Effector memory CD8-positive, alpha-beta T cell (primary cell): ENCODE data around the gene TRIM16.
"Not testable (repeated sequence)": the region's sequence is repeated elsewhere in the genome, so short reads cannot be mapped to it uniquely, and the experiment has no call there.

Source experiments
- ATAC-seq: fragments of 150-1000 bp; cut with Tn5 transposase; replicated peaks from 2 replicates; pipeline ENCODE4 v1.10.0; 2021; ENCODE audit warnings: mild to moderate bottlenecking, moderate library complexity
- DNase-seq, 3 experiments: peaks; one replicate each; pipeline ENCODE4 v3.0.0; 2021
- H3K27ac Mint-ChIP-seq, 2 donors: one replicate each; pipeline ENCODE4 v1.8.0; 2022; ENCODE audit warnings: mild to moderate bottlenecking in 2 of 2, mixed read lengths in 2 of 2, moderate library complexity in 2 of 2
- H3K27me3 Mint-ChIP-seq, 2 donors: one replicate each; pipeline ENCODE4 v1.8.0; 2022; ENCODE audit warnings: mixed read lengths in 2 of 2
- H3K36me3 Mint-ChIP-seq: one replicate; pipeline ENCODE4 v1.8.0; 2022; ENCODE audit warnings: mild to moderate bottlenecking, moderate library complexity, mixed read lengths; ENCODE audit not compliant: insufficient read depth
- H3K4me1 Mint-ChIP-seq, 2 donors: one replicate each; pipeline ENCODE4 v1.8.0; 2022; ENCODE audit warnings: low read depth in 2 of 2, mixed read lengths in 2 of 2
- H3K4me3 Mint-ChIP-seq, 2 donors: one replicate each; pipeline ENCODE4 v1.8.0; 2022; ENCODE audit warnings: mild to moderate bottlenecking in 2 of 2, mixed read lengths in 2 of 2, moderate library complexity in 2 of 2
- H3K9me3 Mint-ChIP-seq, 2 donors: one replicate each; pipeline ENCODE4 v1.8.0; 2022; ENCODE audit warnings: mixed read lengths in 2 of 2

TRIM16 gene

GRCh38 chr17:15675991-15676390 lies 8.1 kb downstream of the TRIM16 start:
- not testable (repeated sequence) for H3K27me3 Mint-ChIP-seq, H3K36me3 Mint-ChIP-seq, H3K27ac Mint-ChIP-seq, H3K4me1 Mint-ChIP-seq, H3K9me3 Mint-ChIP-seq, DNase-seq, ATAC-seq, H3K4me3 Mint-ChIP-seq

- not testable (repeated sequence) for DNase-seq, H3K4me1 Mint-ChIP-seq, ATAC-seq, H3K36me3 Mint-ChIP-seq, H3K27me3 Mint-ChIP-seq, H3K9me3 Mint-ChIP-seq, H3K4me3 Mint-ChIP-seq, H3K27ac Mint-ChIP-seq
Observed at GRCh38 chr17:15674640-15675039, 9.5 kb downstream of the TRIM16 start.

DNA sequence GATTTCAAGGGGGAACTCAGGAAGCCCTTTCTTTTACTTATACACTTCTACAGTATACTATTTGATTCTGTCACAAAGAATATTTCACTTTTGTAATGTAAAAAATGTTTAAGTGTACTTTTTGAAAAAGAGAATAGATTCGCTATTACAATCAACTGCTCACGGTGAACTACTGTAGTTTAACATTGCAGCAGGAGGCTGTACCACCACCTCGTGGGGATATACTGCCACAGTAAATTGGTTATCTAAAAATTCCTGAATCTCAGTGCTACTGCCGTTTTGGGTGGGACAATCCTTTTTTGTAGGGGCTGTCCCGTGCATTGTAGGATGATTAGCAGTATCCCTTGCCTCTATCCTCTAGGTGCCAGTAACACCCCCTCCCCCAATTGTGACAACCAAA lies 14.6 kb downstream of the TRIM16 start:
- not testable (repeated sequence) for H3K27me3 Mint-ChIP-seq, H3K36me3 Mint-ChIP-seq, H3K4me1 Mint-ChIP-seq, H3K9me3 Mint-ChIP-seq, ATAC-seq, H3K4me3 Mint-ChIP-seq, DNase-seq, H3K27ac Mint-ChIP-seq

DNA sequence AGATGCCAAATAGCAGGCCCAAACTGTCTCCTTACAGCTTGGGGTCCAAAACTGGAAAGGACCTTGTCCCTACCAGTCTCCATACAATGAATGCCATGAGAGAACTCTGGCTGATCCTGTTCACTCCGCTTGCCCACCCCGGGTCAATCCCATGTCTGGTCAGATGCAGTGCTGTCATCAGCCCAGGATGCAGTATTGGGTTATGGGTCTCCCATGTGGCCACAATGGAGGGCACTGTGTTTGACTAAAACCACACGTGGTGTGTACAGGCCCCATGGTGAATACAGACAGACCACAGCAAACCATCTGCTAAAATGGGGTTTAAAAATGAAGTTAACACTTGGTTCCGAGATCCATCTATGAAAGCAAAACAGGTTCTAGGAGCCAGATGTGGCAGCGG lies 20.4 kb downstream of the TRIM16 start:
- H3K4me3 Mint-ChIP-seq, result no peak overlapping the region
- peaks cover 0 to 2% of the 10 kb centered on the region in 2 donors for H3K4me1 Mint-ChIP-seq
- no peaks in the 10 kb centered on the region for H3K27me3 Mint-ChIP-seq
- no peak for DNase-seq
- H3K9me3 Mint-ChIP-seq, result no peaks in the 10 kb centered on the region
- ATAC-seq, result no peak
- no peaks in the 10 kb centered on the region for H3K36me3 Mint-ChIP-seq
- no peak overlapping the region for H3K27ac Mint-ChIP-seq

DNA sequence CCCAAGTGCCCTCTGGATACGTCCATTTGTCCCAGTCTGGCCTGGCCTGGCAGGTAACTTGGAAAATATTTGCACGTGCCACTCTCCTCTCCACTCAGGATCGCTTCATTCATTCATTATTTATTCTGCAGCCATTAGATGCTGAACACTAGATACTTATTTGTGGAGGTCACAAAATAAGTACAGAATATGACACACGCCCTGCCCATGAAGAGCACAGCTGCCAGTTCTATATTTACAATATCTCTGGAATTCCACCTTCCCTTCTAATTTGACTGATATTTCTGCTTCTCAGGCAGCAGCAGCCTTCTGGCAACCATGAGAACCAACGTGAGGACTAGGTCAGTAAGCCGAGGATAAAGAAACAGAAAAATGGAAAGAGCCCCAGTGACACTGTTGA lies 20.9 kb downstream of the TRIM16 start:
- Mint-ChIP-seq H3K27ac (no peak overlapping the region), H3K9me3 (no peaks in the 10 kb centered on the region), H3K4me1 (peaks cover 0 to 2% of the 10 kb centered on the region in 2 donors), H3K27me3 (no peaks in the 10 kb centered on the region), H3K36me3 (no peaks in the 10 kb centered on the region), H3K4me3 (no peak overlapping the region)
- no peak for DNase-seq
- no peak for ATAC-seq

GRCh38 chr17:15662681-15663080 lies 21.4 kb downstream of the TRIM16 start:
- no peak for ATAC-seq
- H3K4me1 Mint-ChIP-seq, result peaks cover 0 to 2% of the 10 kb centered on the region in 2 donors

DNA sequence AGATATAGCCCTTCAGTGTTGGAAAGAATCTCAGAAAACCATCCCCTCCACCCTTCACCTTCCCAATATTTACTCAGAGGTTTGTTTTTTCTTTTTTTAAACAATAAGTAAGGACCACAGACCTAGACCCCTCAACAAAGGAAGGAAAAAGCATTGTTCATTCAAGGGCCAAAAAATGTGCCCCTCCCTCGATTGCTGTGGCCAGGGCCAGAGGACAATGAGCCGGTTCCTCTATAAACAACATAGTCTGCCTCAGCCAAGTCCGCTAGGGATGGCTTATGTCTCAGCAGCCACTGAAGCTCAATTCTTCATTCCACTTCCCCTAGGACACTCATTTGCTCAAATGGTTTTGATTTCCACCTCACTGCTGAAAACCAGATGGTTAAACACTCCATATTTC lies 24.0 kb downstream of the TRIM16 start:
- no peak overlapping the region for H3K27ac Mint-ChIP-seq
- H3K27me3 Mint-ChIP-seq, result no peaks in the 10 kb centered on the region
- no peak for DNase-seq
- ATAC-seq, result no peak
- peaks cover 0 to 2% of the 10 kb centered on the region in 2 donors for H3K4me1 Mint-ChIP-seq
- peaks cover 3% of the 10 kb centered on the region for H3K36me3 Mint-ChIP-seq
- H3K4me3 Mint-ChIP-seq, result no peak overlapping the region
- no peaks in the 10 kb centered on the region for H3K9me3 Mint-ChIP-seq

More at GRCh38 chr17:15662681-15663080, 21.4 kb downstream of the TRIM16 start:
- no peak overlapping the region for H3K27ac Mint-ChIP-seq
- H3K36me3 Mint-ChIP-seq, result no peaks in the 10 kb centered on the region
- no peaks in the 10 kb centered on the region for H3K27me3 Mint-ChIP-seq
- no peaks in the 10 kb centered on the region for H3K9me3 Mint-ChIP-seq
- H3K4me3 Mint-ChIP-seq, result no peak overlapping the region
- no peak for DNase-seq

DNA sequence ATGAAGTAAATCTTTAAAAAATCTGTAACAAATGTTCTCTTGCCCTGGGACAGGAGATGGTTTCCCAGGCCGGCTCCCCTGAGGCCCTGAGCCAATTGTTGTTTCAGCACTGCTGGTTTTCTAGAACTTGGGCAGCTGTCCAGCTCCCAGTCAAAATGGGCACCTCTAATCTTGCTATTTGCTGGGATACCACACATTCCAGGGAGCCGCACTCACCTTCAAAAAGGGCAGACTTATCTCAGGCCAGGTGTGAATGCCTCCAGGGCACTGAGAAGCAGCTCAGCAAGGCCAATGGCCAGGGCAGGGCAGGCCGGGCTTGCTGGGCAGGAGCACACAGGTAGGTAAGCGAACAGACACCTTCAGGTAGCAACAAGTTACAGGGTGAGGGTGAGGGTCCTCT lies 24.4 kb downstream of the TRIM16 start:
- DNase-seq (no peak), ATAC-seq (no peak)
- Mint-ChIP-seq H3K27me3 (no peaks in the 10 kb centered on the region), H3K4me3 (no peak overlapping the region), H3K36me3 (peaks cover 3% of the 10 kb centered on the region), H3K4me1 (peaks cover 0 to 2% of the 10 kb centered on the region in 2 donors), H3K9me3 (no peaks in the 10 kb centered on the region), H3K27ac (no peak overlapping the region)

DNA sequence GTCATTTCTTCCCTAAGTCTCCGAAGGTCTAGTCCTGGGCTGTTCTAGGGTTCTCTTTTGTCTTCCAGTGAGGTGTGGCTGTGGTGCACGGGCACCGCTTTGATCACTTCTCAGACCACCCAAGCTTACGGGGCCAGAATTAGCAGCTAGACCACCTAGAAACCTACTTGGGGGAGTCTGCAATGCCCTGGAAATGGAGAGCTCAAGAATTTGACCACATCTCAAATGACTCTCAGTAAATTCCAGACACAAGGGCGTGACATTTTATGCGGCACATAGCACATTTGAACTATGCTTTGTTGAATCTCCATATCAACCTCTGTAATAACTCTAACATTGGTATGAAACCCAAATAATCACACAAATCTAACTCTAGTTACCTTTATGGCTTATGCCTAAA lies 24.9 kb downstream of the TRIM16 start:
- DNase-seq (no peak), ATAC-seq (no peak)
- H3K27me3 Mint-ChIP-seq, result no peaks in the 10 kb centered on the region
- H3K27ac Mint-ChIP-seq, result no peak overlapping the region
- peaks cover 3% of the 10 kb centered on the region for H3K36me3 Mint-ChIP-seq
- no peaks in the 10 kb centered on the region for H3K9me3 Mint-ChIP-seq
- H3K4me1 Mint-ChIP-seq, result peaks cover 0 to 2% of the 10 kb centered on the region in 2 donors
- no peak overlapping the region for H3K4me3 Mint-ChIP-seq

DNA sequence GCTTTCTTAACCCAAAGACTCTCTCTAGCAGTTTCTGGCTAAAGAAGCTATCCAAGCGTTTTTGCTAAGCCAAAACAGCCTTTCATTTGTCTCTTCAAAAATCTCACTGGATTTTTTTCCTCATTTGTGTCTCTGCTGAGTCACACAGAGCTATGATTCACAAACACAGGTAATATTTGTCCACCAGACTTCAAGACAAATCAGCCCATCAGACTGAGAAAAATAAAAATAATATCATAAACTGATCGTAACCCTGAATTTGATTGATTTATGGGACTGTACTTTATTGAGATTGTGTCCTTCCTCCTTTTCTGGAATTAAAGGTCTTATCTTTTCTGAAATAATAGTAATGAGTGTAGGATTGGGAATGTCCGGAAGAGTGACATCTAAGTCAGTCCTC lies 25.8 kb downstream of the TRIM16 start:
- Mint-ChIP-seq H3K27me3 (no peaks in the 10 kb centered on the region), H3K9me3 (no peaks in the 10 kb centered on the region), H3K36me3 (peaks cover 3% of the 10 kb centered on the region), H3K4me3 (no peak overlapping the region), H3K4me1 (peaks cover 0 to 2% of the 10 kb centered on the region in 2 donors), H3K27ac (no peak overlapping the region)
- no peak for DNase-seq
- no peak for ATAC-seq

DNA sequence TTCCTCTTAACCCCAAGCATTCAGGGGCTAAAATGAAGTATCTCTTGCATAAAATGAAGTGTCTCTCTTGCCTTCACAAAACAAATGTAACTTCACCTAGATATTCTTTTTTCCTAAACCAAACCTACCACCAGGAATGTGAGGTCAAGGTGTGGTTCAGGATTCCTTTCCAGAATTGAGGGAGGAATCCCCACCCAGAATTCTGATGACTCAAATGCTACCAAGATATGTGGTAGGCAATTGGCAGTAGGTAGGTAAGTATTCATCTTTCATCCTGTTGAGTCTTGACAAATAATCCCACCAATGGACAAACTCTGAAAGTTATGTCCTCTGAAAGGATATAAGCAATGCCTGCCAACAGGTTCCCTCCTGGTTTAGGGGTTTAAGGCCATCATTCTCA lies 26.2 kb downstream of the TRIM16 start:
- DNase-seq, result no peak
- Mint-ChIP-seq H3K9me3 (no peaks in the 10 kb centered on the region), H3K36me3 (peaks cover 3% of the 10 kb centered on the region), H3K27me3 (no peaks in the 10 kb centered on the region), H3K4me3 (no peak overlapping the region), H3K27ac (peak overlapping the region in 1 of 2 donors; percentile 18), H3K4me1 (peaks cover 0 to 2% of the 10 kb centered on the region in 2 donors)
- no peak for ATAC-seq

DNA sequence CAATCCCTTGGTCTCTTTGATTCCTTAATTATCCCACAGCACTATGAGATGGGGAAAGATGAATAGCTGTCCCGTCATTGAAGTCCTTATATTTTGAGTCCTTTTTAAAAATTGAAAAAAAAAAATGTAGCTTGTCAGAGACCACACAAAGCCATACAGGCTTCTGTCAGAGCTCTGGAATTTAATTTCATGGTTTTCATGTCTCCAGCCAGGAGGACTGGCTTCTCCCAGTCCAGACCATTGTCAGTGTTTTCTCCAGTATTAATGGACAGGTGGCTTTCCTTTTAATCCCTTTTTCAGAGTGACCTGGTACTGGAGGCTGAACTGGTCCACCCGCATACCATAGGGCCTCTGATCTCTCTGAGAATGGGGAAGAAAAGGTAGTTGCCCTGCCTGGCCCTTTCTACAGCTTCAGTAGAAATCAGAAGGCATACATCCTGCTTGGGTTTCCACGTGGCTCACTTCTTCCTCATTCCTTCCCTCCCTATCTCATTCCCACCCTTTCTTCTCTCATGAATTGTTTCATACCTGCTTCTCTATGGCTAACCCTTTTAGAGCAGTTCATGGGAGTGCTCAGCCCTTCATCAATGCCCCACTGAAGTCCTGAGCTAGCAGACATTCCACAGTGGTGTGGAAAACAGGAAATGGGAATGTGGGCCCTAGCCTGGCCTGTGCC lies 29.1 kb downstream of the TRIM16 start:
- Mint-ChIP-seq H3K27ac (no peak overlapping the region), H3K4me3 (no peak overlapping the region), H3K4me1 (peaks cover 0 to 4% of the 10 kb centered on the region in 2 donors), H3K27me3 (no peaks in the 10 kb centered on the region), H3K9me3 (no peaks in the 10 kb centered on the region), H3K36me3 (peaks cover 3% of the 10 kb centered on the region)
- DNase-seq, result no peak
- ATAC-seq, result no peak

GRCh38 chr17:15654401-15654800 lies 29.7 kb downstream of the TRIM16 start:
- not testable (repeated sequence) for H3K9me3 Mint-ChIP-seq, DNase-seq, ATAC-seq, H3K4me1 Mint-ChIP-seq, H3K27ac Mint-ChIP-seq, H3K27me3 Mint-ChIP-seq, H3K4me3 Mint-ChIP-seq, H3K36me3 Mint-ChIP-seq

GRCh38 chr17:15652960-15653359 lies 31.2 kb downstream of the TRIM16 start:
- Mint-ChIP-seq H3K36me3 (peaks cover 3% of the 10 kb centered on the region), H3K27me3 (no peaks in the 10 kb centered on the region), H3K9me3 (no peaks in the 10 kb centered on the region), H3K4me3 (no peak overlapping the region), H3K27ac (no peak overlapping the region), H3K4me1 (peaks cover 0 to 4% of the 10 kb centered on the region in 2 donors)
- DNase-seq (no peak), ATAC-seq (no peak)
